ENCODE data around the gene DCLK1. TPM values are rescaled to one million over a fixed set of nuclear protein-coding genes. Genes with fewer than 3 reads are reported as not detected.

Gene DCLK1
- total RNA-seq, 1 experiment from 2014 or later, result 36.2 TPM

- Histone ChIP-seq H3K56ac (ENCODE audit: insufficient read length, low read depth, low read length) (no peak overlapping the region), H4K91ac (ENCODE audit: insufficient read length, low read depth, low read length) (no peak overlapping the region), H2BK5ac (ENCODE audit: insufficient read length, low read length) (no peak overlapping the region), H4K20me1 (ENCODE audit: control insufficient read depth, insufficient read depth, insufficient read length) (no peaks in the 10 kb centered on the region), H3K18ac (ENCODE audit: insufficient read length, low read depth, low read length) (no peak overlapping the region), H2AFZ (ENCODE audit: low read length) (no peak overlapping the region), H4K8ac (replicated peaks; ENCODE audit: insufficient read length, low read depth, low read length) (no peak overlapping the region), H3T11ph (ENCODE audit: low read length) (no peak overlapping the region), H3K23ac (ENCODE audit: insufficient read length, low read depth, low read length) (no peak overlapping the region), H4K5ac (ENCODE audit: insufficient read length, low read depth, low read length) (no peak overlapping the region), H2BK15ac (ENCODE audit: low read depth, low read length) (no peak overlapping the region), H3K27ac (ENCODE audit: insufficient read length, low read depth, low read length) (no peak overlapping the region), H2BK120ac (ENCODE audit: low read depth, low read length, poor library complexity, severe bottlenecking) (no peak overlapping the region), H2AK5ac (ENCODE audit: insufficient read length, low read length) (no peak overlapping the region), H3K79me1 (ENCODE audit: insufficient read depth, low read depth, low read length, poor library complexity, severe bottlenecking) (no peaks in the 10 kb centered on the region), H3K9me3 (ENCODE audit: control insufficient read depth, low read depth, low read length) (no peaks in the 10 kb centered on the region), H2BK20ac (ENCODE audit: low read depth, low read length, poor library complexity, severe bottlenecking) (no peak overlapping the region), H2BK12ac (ENCODE audit: insufficient read length, low read depth, low read length) (no peak overlapping the region), H3K4me1 (ENCODE audit: insufficient read depth, low read length) (peaks cover 3% of the 10 kb centered on the region; the same call in 1 of the 2 replicates), H3K23me2 (ENCODE audit: insufficient read length, low read depth, low read length, poor library complexity, severe bottlenecking) (no peaks in the 10 kb centered on the region), H3K4me2 (ENCODE audit: insufficient read depth, insufficient read length, low read length) (no peak overlapping the region), H3K27me3 (ENCODE audit: insufficient read depth, low read length) (no peaks in the 10 kb centered on the region), H3K9ac (ENCODE audit: extremely low read depth, insufficient read length, low read length) (no peak overlapping the region), H3K79me2 (ENCODE audit: insufficient read depth, low read length) (no peaks in the 10 kb centered on the region), H3K4ac (ENCODE audit: low read depth, low read length) (no peak overlapping the region), H3K14ac (ENCODE audit: insufficient read depth, low read length) (no peak overlapping the region)
- H3K27ac Mint-ChIP-seq, result peak overlapping the region; percentile 39 to 58 (median 44); a peak in 4 of 7 replicates
- WGBS (ENCODE audit: extremely low coverage, insufficient read length, low lambda C conversion rate), result no CpG with 5 or more reads among the region's 8 CpGs
- no peak for TF ChIP-seq CTCF (conservative IDR thresholded peaks at IDR 0.05)
- no peak overlapping the region for H3K4me3 Mint-ChIP-seq
- DNase-seq, result no peak
- no peaks in the 10 kb centered on the region for H3K27me3 Mint-ChIP-seq (ENCODE audit: low read depth)
- H3K4me1 Mint-ChIP-seq, result peaks cover 17 to 20% of the 10 kb centered on the region in 2 experiments
- peaks cover 7 to 9% (median 7%) of the 10 kb centered on the region in 3 experiments; a peak in 6 of 7 replicates for H3K36me3 Mint-ChIP-seq (ENCODE audit: insufficient read depth in 1 of 3, low read depth in 3 of 3)
- H3K9me3 Mint-ChIP-seq, result peaks cover 5 to 10% of the 10 kb centered on the region in 2 experiments; a peak in 3 of 5 replicates
These were observed 100.4 kb downstream of the DCLK1 start for GRCh38 chr13:36030670-36031331.
